ENCODE measurements around the gene EDARADD.

DNA sequence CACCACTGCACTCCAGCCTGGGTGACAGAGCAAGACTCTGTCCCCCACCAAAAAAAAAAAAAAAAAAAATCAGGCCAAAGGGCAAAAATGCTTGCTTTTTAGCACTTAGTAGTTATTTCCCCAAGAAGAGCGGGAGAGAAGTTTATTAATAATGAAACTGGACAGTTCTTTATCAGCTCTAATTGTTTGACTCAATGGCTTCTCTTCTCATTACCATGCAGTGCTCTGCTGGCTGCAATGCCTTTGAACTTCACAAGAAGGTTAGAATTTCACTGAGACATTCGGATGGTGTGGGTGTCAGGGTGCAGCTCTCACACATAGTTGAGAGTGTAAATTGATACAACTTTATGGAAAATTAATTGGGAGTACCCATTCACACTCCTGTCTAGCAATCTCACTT is 63.7 kb downstream of the EDARADD start:
- TF ChIP-seq ATF6 (CRISPR knock-in tag; conservative IDR thresholded peaks at IDR 0.05) (no peak), KDM1A (CRISPR knock-in tag; IDR thresholded peaks at IDR 0.05) (no peak), SOX6 (IDR thresholded peaks at IDR 0.05) (no peak), SOX6 (CRISPR knock-in tag; IDR thresholded peaks at IDR 0.05) (no peak), DNMT3B (CRISPR knock-in tag; conservative IDR thresholded peaks at IDR 0.05) (no peak), SIN3A (IDR thresholded peaks at IDR 0.05; ENCODE audit: borderline replicate concordance, low read depth, low read length) (no peak), REL (CRISPR knock-in tag; conservative IDR thresholded peaks at IDR 0.05) (no peak), ZNF121 (CRISPR knock-in tag; IDR thresholded peaks at IDR 0.05) (no peak), ZBED4 (CRISPR knock-in tag; IDR thresholded peaks at IDR 0.05; ENCODE audit: borderline replicate concordance) (no peak), CREM (IDR thresholded peaks at IDR 0.05) (no peak), CREM (CRISPR knock-in tag; IDR thresholded peaks at IDR 0.05) (no peak), KLF16 (CRISPR knock-in tag; IDR thresholded peaks at IDR 0.05) (no peak)
- TF ChIP-seq, protein P1, sequence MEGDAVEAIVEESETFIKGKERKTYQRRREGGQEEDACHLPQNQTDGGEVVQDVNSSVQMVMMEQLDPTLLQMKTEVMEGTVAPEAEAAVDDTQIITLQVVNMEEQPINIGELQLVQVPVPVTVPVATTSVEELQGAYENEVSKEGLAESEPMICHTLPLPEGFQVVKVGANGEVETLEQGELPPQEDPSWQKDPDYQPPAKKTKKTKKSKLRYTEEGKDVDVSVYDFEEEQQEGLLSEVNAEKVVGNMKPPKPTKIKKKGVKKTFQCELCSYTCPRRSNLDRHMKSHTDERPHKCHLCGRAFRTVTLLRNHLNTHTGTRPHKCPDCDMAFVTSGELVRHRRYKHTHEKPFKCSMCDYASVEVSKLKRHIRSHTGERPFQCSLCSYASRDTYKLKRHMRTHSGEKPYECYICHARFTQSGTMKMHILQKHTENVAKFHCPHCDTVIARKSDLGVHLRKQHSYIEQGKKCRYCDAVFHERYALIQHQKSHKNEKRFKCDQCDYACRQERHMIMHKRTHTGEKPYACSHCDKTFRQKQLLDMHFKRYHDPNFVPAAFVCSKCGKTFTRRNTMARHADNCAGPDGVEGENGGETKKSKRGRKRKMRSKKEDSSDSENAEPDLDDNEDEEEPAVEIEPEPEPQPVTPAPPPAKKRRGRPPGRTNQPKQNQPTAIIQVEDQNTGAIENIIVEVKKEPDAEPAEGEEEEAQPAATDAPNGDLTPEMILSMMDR (CRISPR knock-in tag; IDR thresholded peaks at IDR 0.05): no peak
- TF ChIP-seq, protein P2, sequence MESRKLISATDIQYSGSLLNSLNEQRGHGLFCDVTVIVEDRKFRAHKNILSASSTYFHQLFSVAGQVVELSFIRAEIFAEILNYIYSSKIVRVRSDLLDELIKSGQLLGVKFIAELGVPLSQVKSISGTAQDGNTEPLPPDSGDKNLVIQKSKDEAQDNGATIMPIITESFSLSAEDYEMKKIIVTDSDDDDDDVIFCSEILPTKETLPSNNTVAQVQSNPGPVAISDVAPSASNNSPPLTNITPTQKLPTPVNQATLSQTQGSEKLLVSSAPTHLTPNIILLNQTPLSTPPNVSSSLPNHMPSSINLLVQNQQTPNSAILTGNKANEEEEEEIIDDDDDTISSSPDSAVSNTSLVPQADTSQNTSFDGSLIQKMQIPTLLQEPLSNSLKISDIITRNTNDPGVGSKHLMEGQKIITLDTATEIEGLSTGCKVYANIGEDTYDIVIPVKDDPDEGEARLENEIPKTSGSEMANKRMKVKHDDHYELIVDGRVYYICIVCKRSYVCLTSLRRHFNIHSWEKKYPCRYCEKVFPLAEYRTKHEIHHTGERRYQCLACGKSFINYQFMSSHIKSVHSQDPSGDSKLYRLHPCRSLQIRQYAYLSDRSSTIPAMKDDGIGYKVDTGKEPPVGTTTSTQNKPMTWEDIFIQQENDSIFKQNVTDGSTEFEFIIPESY (CRISPR knock-in tag; IDR thresholded peaks at IDR 0.05): no peak

All from HepG2 (cell line).